IMR-90 (cell line): ENCODE data around the gene MYL6.

ENCODE experiments used
- CEBPB ChIP-seq: IDR thresholded peaks from 2 replicates; pipeline ENCODE4 v1.6.1; 2012; ENCODE audit warnings: low read depth, low read length, improper control_type of control experiment
- FOS ChIP-seq: fragments of 150-350 bp; IDR thresholded peaks from 2 replicates; pipeline ENCODE4 v1.6.1; 2016; ENCODE audit warnings: low read depth, low read length
- MAFK ChIP-seq: IDR thresholded peaks from 2 replicates; pipeline ENCODE4 v1.6.1; 2012; ENCODE audit warnings: low read depth, low read length, improper control_type of control experiment
- POLR2A ChIP-seq: IDR thresholded peaks from 2 replicates; pipeline ENCODE4 v1.6.1; 2012; ENCODE audit warnings: mild to moderate bottlenecking, low read depth, low read length
- RFX5 ChIP-seq: IDR thresholded peaks from 2 replicates; pipeline ENCODE4 v1.8.0; 2012; ENCODE audit warnings: low read depth, mild to moderate bottlenecking, low read length, moderate library complexity
- USF2 ChIP-seq: fragments of 150-350 bp; IDR thresholded peaks from 2 replicates; pipeline ENCODE4 v1.6.1; 2017; ENCODE audit warnings: mild to moderate bottlenecking, antibody characterized with exemption, low read length, low read depth
- TF ChIP-seq, protein P1 (sequence below): conservative IDR thresholded peaks from 2 replicates; pipeline ENCODE4 v1.5.1; 2012; ENCODE audit warnings: mild to moderate bottlenecking, low read depth, low read length, improper control_type of control experiment

DNA sequence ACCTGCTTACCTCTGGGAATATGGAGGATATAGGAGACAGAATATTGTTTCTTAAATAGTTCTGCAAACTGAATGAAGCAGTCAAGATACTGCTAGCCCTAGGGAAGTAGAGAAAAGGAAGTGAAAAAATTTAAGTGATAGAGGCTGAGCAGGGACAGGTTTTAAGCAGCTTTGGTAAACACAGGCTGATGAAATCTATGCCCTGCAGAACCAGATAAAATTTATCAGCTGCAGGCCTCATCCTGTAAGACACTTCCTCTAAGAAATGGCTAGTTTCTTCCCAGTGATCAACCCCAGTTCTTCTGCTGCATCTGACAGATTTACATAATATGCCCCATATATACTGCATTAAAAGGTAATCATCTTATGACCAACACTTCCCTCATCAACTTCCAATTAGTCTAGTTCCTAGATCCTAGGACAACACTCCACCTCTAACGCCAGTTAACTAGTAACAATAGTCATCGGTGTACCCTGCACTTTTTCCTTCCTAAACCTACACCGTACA lies 31.4 kb upstream of the MYL6 start:
- TF ChIP-seq POLR2A (no peak), MAFK (no peak), USF2 (no peak), FOS (no peak), CEBPB (no peak), RFX5 (no peak)
- TF ChIP-seq, protein P1, sequence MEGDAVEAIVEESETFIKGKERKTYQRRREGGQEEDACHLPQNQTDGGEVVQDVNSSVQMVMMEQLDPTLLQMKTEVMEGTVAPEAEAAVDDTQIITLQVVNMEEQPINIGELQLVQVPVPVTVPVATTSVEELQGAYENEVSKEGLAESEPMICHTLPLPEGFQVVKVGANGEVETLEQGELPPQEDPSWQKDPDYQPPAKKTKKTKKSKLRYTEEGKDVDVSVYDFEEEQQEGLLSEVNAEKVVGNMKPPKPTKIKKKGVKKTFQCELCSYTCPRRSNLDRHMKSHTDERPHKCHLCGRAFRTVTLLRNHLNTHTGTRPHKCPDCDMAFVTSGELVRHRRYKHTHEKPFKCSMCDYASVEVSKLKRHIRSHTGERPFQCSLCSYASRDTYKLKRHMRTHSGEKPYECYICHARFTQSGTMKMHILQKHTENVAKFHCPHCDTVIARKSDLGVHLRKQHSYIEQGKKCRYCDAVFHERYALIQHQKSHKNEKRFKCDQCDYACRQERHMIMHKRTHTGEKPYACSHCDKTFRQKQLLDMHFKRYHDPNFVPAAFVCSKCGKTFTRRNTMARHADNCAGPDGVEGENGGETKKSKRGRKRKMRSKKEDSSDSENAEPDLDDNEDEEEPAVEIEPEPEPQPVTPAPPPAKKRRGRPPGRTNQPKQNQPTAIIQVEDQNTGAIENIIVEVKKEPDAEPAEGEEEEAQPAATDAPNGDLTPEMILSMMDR = no peak
